GM12891 (cell line): Measurements from ENCODE around the gene GLP2R.

ENCODE experiments used
- POLR2AphosphoS5 ChIP-seq: IDR thresholded peaks from 2 replicates; pipeline ENCODE4 v1.6.1; 2011; ENCODE audit warnings: low read depth, low read length, control low read depth
- SPI1 ChIP-seq: IDR thresholded peaks from 2 replicates; pipeline ENCODE4 v1.6.1; 2011; ENCODE audit warnings: low read depth, low read length, control low read depth

- TF ChIP-seq POLR2AphosphoS5 = no peak
- no peak for TF ChIP-seq SPI1
Observed at GRCh38 chr17:9916108-9916507, 90.4 kb downstream of the GLP2R start.
